Sigmoid colon (tissue), 4 donors: ENCODE results near the gene CUX1.

Source experiments
- EP300 ChIP-seq, 4 donors: sonication (generic); formaldehyde crosslinking; IDR thresholded peaks; one replicate each; pipeline ENCODE4 v1.6.1; 2017; ENCODE audit warnings: antibody characterized with exemption in 4 of 4
- POLR2A ChIP-seq, 2 donors: fragments of 450-650 bp; IDR thresholded peaks; one replicate each; pipeline ENCODE4 v1.6.1; 2016; ENCODE audit warnings: antibody characterized with exemption in 2 of 2, mild to moderate bottlenecking in 2 of 2, moderate library complexity in 2 of 2
- TF ChIP-seq, protein P1 (sequence below), 4 experiments: fragments of 450-650 bp in 3 of 4; fragments of 200-600 bp in 1 of 4; IDR thresholded peaks; one replicate each; pipeline ENCODE4 v1.5.1; 2016 to 2019; ENCODE audit warnings: antibody characterized with exemption in 4 of 4, mild to moderate bottlenecking in 3 of 4, moderate library complexity in 2 of 4

DNA sequence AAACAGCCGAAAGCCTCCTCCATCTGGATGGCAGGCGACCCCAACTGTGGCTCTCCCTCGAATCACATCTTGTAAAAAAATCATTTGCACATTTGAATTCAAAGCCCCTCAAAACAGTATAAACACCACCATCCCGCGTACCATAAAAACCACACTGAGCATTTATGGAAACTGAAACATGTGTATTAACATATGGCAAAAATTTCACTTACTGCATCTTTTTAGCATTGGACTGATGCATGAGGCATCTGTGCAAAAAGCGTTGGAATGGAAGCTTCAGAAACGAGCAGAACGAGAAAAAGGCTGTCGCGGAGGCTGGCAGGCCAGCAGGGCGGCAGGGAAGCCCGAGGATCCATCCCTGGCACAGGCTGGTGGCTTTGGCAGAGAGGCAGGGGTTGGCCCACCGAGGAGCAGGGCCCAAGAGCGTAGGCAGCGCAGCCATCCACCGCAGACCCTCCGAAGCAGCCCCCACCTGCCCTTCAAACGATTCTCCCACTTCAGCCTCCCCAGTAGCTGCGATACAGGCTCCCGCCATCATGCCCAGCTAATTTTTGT, 39.3 kb upstream of the CUX1 start:
- TF ChIP-seq POLR2A (IDR thresholded peaks at IDR 0.05) (no peak), EP300 (IDR thresholded peaks at IDR 0.05) (no peak)
- TF ChIP-seq, protein P1, sequence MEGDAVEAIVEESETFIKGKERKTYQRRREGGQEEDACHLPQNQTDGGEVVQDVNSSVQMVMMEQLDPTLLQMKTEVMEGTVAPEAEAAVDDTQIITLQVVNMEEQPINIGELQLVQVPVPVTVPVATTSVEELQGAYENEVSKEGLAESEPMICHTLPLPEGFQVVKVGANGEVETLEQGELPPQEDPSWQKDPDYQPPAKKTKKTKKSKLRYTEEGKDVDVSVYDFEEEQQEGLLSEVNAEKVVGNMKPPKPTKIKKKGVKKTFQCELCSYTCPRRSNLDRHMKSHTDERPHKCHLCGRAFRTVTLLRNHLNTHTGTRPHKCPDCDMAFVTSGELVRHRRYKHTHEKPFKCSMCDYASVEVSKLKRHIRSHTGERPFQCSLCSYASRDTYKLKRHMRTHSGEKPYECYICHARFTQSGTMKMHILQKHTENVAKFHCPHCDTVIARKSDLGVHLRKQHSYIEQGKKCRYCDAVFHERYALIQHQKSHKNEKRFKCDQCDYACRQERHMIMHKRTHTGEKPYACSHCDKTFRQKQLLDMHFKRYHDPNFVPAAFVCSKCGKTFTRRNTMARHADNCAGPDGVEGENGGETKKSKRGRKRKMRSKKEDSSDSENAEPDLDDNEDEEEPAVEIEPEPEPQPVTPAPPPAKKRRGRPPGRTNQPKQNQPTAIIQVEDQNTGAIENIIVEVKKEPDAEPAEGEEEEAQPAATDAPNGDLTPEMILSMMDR (IDR thresholded peaks at IDR 0.05), result no peak
